Measurements from ENCODE around the gene SIGLEC1.

GRCh38 chr20:3759316-3759823, 47.0 kb upstream of the SIGLEC1 start:
- TF ChIP-seq POLR2A (IDR thresholded peaks at IDR 0.05; ENCODE audit: low read depth, low read length) (no peak), POLR2AphosphoS5 (IDR thresholded peaks at IDR 0.05; ENCODE audit: low read depth, low read length) (no peak)
